ENCODE data around the gene ASCL5. TPM values are rescaled to one million over a fixed set of nuclear protein-coding genes. Genes with fewer than 3 reads are reported as not detected.

Gene ASCL5
- polyA plus RNA-seq, 2 donors = not detected

DNA sequence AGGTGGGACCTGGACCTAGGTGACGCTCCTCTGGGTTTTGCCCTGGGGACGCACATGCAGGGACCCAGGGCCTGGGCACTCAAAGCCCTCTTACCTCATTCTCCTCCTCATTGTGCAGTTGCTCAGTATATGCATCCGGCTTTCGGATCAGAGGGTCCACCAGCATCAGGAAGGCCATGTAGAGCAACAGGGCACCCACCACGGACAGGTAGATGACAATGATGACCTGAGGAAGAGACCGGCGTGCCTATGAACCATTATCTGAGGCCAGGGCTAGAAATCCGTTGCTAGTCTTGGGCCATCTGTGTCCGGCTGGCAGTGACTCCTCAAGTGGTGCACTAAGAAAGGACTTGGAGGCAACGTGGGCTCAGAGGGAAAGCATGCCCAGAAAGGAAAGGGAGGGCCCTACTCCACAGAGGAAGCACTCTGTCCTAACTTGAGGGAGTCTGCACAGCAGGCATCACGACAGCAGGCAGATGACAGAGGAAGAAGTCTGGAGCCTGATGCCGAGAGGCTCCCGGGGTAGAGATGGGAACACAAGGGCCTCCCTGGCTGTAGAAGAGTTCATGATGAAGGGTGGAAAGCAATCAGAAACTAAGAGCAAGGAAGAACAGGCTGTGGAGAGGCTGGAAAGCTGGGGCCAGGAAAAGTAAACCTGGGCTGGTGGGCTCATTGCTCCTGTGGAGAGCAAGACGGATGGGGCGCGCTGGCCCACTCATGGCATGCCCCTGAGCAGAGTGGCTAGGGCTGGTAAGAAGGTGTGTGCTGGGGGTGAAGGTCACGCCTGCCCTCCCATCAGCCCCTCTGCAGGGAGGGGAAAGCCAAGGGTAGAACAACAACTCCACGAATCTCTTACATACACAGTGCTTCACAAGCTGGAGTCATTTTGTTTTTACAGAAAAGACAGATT lies 17.0 kb upstream of the ASCL5 start:
- Histone ChIP-seq H3K27ac (ENCODE audit: low read depth in 2 of 2, low read length in 1 of 2) (no peak overlapping the region), H3K36me3 (ENCODE audit: control insufficient read depth in 2 of 2, insufficient read depth in 2 of 2, low read length in 1 of 2) (peaks cover 2 to 31% of the 10 kb centered on the region in 2 donors), H3K9me3 (ENCODE audit: control insufficient read depth in 2 of 2, insufficient read depth in 1 of 2, low read depth in 1 of 2, low read length in 1 of 2) (no peaks in the 10 kb centered on the region), H3K4me3 (ENCODE audit: low read depth in 1 of 2, low read length in 2 of 2) (no peak overlapping the region), H3K27me3 (ENCODE audit: control insufficient read depth in 1 of 2, insufficient read depth in 2 of 2, low read length in 2 of 2) (no peaks in the 10 kb centered on the region), H3K4me1 (ENCODE audit: control insufficient read depth in 2 of 2, insufficient read depth in 2 of 2, low read length in 1 of 2) (peaks cover 0 to 8% of the 10 kb centered on the region in 2 donors)
- WGBS, 2 donors = 89% methylated on average over 18 of the region's 18 CpGs

DNA sequence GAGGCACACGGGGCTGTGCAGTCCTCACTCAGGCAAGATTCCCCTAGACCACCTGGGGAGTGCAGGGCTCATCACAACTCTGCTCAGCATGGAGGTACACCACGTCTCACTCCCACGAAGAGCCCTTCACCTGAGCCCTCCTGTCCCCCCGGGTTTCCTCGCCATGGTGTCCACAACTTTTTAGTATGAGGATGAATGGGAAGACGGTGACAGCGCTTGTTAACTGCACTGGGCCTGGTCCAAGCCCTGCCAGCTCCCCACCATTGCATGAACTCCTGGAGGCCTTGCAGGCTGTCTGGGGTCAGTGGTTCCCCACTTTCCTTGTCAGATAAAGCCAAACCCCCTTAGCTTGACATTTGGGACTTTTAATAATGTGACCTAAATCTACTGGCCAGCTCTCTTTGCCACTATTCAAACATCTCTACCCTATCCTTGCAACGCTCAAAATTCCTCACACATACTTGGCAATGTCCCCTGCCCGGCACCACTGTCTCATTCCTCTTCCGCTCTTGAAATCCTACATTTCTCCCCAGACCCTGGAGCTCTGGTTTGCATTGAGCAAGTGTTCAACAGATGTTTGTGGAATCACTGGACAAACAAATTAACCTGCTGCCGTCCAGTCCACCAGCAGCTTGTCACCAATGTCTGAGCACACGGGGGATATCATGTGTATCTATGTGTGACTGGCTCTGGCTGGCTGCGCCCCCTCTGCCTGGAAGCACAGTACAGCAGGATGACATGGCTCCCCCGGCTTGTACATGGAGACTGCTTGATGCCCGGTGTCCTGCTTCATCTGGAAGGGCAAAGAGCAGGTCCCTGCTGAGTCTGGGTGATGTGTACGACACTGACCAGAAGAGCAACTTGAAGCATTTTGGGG lies 16.1 kb upstream of the ASCL5 start:
- H3K4me3 ChIP-seq (ENCODE audit: low read depth in 1 of 2, low read length in 2 of 2) = no peak overlapping the region
- no peak overlapping the region for H3K27ac ChIP-seq (ENCODE audit: low read depth in 2 of 2, low read length in 1 of 2)
- peaks cover 2 to 30% of the 10 kb centered on the region in 2 donors for H3K36me3 ChIP-seq (ENCODE audit: control insufficient read depth in 2 of 2, insufficient read depth in 2 of 2, low read length in 1 of 2)
- H3K9me3 ChIP-seq (ENCODE audit: control insufficient read depth in 2 of 2, insufficient read depth in 1 of 2, low read depth in 1 of 2, low read length in 1 of 2) = no peaks in the 10 kb centered on the region
- 84 to 86% methylated on average over 16 of the region's 16 CpGs for WGBS, 2 donors
- peaks cover 0 to 8% of the 10 kb centered on the region in 2 donors for H3K4me1 ChIP-seq (ENCODE audit: control insufficient read depth in 2 of 2, insufficient read depth in 2 of 2, low read length in 1 of 2)
- no peaks in the 10 kb centered on the region for H3K27me3 ChIP-seq (ENCODE audit: control insufficient read depth in 1 of 2, insufficient read depth in 2 of 2, low read length in 2 of 2)

DNA sequence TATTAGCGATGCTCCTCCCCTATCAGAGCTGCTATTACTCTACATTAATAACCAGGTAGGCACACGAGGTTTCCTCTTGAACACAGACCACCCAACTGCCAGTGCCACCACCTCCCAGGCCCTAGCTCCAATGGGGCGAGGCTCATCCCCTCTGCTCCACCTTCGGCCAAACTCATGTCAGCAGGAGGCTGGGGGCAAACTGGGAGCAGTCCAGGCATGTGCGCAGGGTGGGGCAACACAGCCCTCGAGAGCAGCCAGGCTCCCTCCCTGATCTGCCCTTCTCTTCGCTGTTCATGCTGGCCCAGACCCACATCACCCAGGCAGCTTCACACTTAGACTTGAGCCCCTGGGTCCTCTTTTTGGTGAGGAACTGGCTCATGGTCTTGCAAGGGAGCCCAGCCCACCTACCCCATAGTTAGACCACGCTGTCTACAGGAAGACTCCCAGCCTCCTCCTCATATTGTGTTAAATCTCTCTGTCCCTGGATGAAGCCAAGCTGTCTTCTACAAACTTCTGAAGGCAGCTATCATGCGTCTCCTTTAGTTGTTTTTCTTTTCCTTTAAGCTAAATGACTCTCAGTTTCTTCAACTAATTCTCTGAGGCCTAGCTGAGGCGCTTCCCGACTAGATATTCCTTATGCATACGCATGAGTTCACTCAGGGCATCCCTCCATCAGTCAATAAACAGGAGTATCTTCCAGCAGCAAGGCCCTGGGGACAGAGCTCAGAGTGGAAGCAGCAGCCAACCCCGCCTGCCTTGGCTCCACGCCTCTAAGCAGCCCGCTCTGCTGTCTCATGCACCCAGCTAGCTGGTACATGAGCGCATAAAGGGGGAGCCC lies 15.2 kb upstream of the ASCL5 start:
- Histone ChIP-seq H3K27ac (ENCODE audit: low read depth in 2 of 2, low read length in 1 of 2) (no peak overlapping the region), H3K27me3 (ENCODE audit: control insufficient read depth in 1 of 2, insufficient read depth in 2 of 2, low read length in 2 of 2) (no peaks in the 10 kb centered on the region), H3K9me3 (ENCODE audit: control insufficient read depth in 2 of 2, insufficient read depth in 1 of 2, low read depth in 1 of 2, low read length in 1 of 2) (no peaks in the 10 kb centered on the region), H3K4me3 (ENCODE audit: low read depth in 1 of 2, low read length in 2 of 2) (no peak overlapping the region), H3K36me3 (ENCODE audit: control insufficient read depth in 2 of 2, insufficient read depth in 2 of 2, low read length in 1 of 2) (peaks cover 2 to 30% of the 10 kb centered on the region in 2 donors), H3K4me1 (ENCODE audit: control insufficient read depth in 2 of 2, insufficient read depth in 2 of 2, low read length in 1 of 2) (peaks cover 0 to 11% of the 10 kb centered on the region in 2 donors)
- 66 to 74% methylated on average over 16 of the region's 16 CpGs for WGBS, 2 donors

DNA sequence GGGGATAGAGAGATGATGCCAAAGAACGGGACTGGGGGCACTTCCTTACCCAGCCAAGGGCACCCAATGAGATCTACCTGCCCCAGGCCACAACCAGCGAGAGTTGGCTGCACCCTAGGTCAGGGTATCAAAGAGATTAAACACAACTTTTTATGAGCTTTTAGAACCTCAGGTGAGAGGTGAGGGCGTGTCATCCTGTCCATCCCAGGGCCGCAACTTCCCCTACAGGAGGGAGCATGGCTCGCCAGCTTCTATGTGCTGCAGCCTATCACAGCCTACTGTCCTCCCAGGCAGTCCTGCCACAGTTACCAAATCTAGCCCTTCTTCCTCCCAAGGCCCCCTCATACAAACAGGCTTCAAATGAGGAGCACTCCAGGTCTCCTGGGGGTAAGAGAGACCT lies 14.4 kb upstream of the ASCL5 start:
- H3K27me3 ChIP-seq (ENCODE audit: control insufficient read depth in 1 of 2, insufficient read depth in 2 of 2, low read length in 2 of 2) = no peaks in the 10 kb centered on the region
- H3K9me3 ChIP-seq (ENCODE audit: control insufficient read depth in 2 of 2, insufficient read depth in 1 of 2, low read depth in 1 of 2, low read length in 1 of 2) = no peaks in the 10 kb centered on the region
- peaks cover 1 to 23% of the 10 kb centered on the region in 2 donors for H3K36me3 ChIP-seq (ENCODE audit: control insufficient read depth in 2 of 2, insufficient read depth in 2 of 2, low read length in 1 of 2)
- H3K27ac ChIP-seq (ENCODE audit: low read depth in 2 of 2, low read length in 1 of 2) = no peak overlapping the region
- WGBS, 2 donors = 81 to 86% methylated on average over 5 of the region's 5 CpGs
- no peak overlapping the region for H3K4me3 ChIP-seq (ENCODE audit: low read depth in 1 of 2, low read length in 2 of 2)
- H3K4me1 ChIP-seq (ENCODE audit: control insufficient read depth in 2 of 2, insufficient read depth in 2 of 2, low read length in 1 of 2) = peaks cover 3 to 19% of the 10 kb centered on the region in 2 donors

DNA sequence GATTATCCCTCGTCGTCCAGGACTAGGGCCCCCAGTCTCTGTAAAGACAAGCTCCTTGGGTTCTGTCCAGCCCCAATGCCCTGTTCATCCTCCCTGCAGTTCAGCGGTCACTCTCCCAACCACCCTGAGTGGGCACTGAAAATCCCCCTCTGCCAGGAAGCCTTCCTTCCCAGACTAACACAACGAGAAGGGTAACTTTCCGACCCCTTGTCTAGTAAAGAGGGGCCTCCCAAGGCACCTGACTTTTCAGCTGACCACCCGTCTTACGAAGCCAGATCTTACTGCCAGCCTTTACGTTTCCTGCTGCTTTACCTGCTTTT lies 13.9 kb upstream of the ASCL5 start:
- WGBS, 2 donors = 91 to 92% methylated on average over 8 of the region's 8 CpGs
- Histone ChIP-seq H3K4me1 (ENCODE audit: control insufficient read depth in 2 of 2, insufficient read depth in 2 of 2, low read length in 1 of 2) (peaks cover 7 to 20% of the 10 kb centered on the region in 2 donors), H3K4me3 (ENCODE audit: low read depth in 1 of 2, low read length in 2 of 2) (no peak overlapping the region)

DNA sequence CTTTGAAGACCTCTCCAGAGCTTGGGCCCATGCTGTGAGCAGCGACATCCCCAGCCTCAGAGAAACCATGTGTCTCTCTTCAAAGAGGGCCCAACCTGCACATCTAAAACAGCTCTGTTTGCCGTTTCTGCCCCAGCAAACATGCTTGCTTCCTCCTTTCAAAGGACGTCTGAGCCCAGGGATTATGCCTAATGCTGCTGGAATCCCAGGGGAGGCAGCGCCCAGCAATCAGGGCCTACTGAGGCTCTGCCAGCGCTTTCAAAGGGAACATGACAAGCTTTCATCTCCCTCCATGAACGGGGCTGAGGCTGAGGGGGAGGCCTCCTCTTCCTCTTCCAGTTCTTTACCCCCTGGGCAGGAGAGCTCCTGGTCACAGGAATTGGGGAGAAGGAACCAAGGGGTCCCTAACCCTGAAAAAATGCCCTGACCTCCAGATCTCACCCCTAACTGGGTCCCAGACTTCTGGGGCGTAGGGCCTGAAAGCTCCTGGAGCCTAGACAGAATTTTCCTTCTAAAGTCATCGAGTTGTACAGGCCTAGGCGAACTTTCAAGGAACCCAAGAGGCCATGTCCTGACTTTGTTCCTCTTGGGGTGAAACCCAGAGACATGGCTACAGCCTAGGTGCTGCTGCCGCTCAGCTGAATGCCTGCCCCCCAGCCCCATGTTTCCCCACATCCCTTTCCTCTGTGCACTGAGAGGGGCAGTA lies 13.4 kb upstream of the ASCL5 start:
- no peak overlapping the region for H3K4me3 ChIP-seq (ENCODE audit: low read depth in 1 of 2, low read length in 2 of 2)
- H3K36me3 ChIP-seq (ENCODE audit: control insufficient read depth in 2 of 2, insufficient read depth in 2 of 2, low read length in 1 of 2) = peaks cover 0 to 23% of the 10 kb centered on the region in 2 donors
- 59 to 65% methylated on average over 10 of the region's 10 CpGs for WGBS, 2 donors
- peaks cover 7 to 20% of the 10 kb centered on the region in 2 donors for H3K4me1 ChIP-seq (ENCODE audit: control insufficient read depth in 2 of 2, insufficient read depth in 2 of 2, low read length in 1 of 2)
- H3K9me3 ChIP-seq (ENCODE audit: control insufficient read depth in 2 of 2, insufficient read depth in 1 of 2, low read depth in 1 of 2, low read length in 1 of 2) = no peaks in the 10 kb centered on the region
- no peak overlapping the region for H3K27ac ChIP-seq (ENCODE audit: low read depth in 2 of 2, low read length in 1 of 2)
- H3K27me3 ChIP-seq (ENCODE audit: control insufficient read depth in 1 of 2, insufficient read depth in 2 of 2, low read length in 2 of 2) = no peaks in the 10 kb centered on the region

More for the DNA sequence above, 13.9 kb upstream of the ASCL5 start:
- H3K27me3 ChIP-seq (ENCODE audit: control insufficient read depth in 1 of 2, insufficient read depth in 2 of 2, low read length in 2 of 2) = no peaks in the 10 kb centered on the region
- no peak overlapping the region for H3K27ac ChIP-seq (ENCODE audit: low read depth in 2 of 2, low read length in 1 of 2)
- H3K9me3 ChIP-seq (ENCODE audit: control insufficient read depth in 2 of 2, insufficient read depth in 1 of 2, low read depth in 1 of 2, low read length in 1 of 2) = no peaks in the 10 kb centered on the region
- H3K36me3 ChIP-seq (ENCODE audit: control insufficient read depth in 2 of 2, insufficient read depth in 2 of 2, low read length in 1 of 2) = peaks cover 0 to 22% of the 10 kb centered on the region in 2 donors

DNA sequence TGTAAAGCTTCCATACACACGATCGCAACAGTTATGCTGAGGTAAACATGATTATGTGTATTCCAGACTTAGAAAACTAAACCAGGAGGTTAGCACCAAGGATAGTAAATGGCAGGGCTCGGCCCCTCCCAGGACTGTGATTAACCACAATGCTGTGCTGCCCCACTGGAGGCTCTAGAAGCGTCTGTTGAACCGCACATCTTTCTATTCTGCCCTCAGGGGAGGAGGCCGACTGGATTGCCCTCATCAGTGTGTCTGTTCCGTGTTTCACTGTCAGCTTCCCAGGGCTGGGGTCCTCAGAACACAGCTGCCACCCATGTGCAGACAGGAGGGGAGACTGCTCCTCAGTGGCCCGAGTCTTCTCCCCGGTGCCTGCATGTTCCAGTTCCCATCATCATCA lies 12.8 kb upstream of the ASCL5 start:
- Histone ChIP-seq H3K36me3 (ENCODE audit: control insufficient read depth in 2 of 2, insufficient read depth in 2 of 2, low read length in 1 of 2) (peaks cover 0 to 27% of the 10 kb centered on the region in 2 donors), H3K9me3 (ENCODE audit: control insufficient read depth in 2 of 2, insufficient read depth in 1 of 2, low read depth in 1 of 2, low read length in 1 of 2) (no peaks in the 10 kb centered on the region), H3K27ac (ENCODE audit: low read depth in 2 of 2, low read length in 1 of 2) (no peak overlapping the region), H3K27me3 (ENCODE audit: control insufficient read depth in 1 of 2, insufficient read depth in 2 of 2, low read length in 2 of 2) (no peaks in the 10 kb centered on the region), H3K4me3 (ENCODE audit: low read depth in 1 of 2, low read length in 2 of 2) (no peak overlapping the region), H3K4me1 (ENCODE audit: control insufficient read depth in 2 of 2, insufficient read depth in 2 of 2, low read length in 1 of 2) (peaks cover 7 to 20% of the 10 kb centered on the region in 2 donors)
- 73 to 82% methylated on average over 9 of the region's 9 CpGs for WGBS, 2 donors

DNA sequence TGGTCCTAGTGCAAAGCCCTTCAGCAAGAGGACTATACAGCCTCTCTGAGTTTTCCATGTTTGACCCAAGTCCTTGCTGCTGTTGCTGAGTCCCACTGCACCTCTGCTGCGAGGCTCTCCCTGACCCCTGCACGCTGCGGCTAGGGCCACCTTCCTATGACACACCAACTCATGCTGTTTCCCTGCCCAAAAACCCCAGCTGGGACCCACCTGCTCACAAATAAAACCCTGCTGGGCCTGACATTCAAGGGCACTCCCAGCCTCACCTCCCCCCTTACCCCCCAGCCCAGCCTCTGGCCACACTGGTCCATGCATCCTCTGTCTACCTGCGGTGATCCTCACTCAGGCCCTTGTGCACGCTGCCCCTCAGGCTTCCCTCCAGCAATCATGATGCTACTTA lies 12.3 kb upstream of the ASCL5 start:
- H3K9me3 ChIP-seq (ENCODE audit: control insufficient read depth in 2 of 2, insufficient read depth in 1 of 2, low read depth in 1 of 2, low read length in 1 of 2) = no peaks in the 10 kb centered on the region
- H3K27me3 ChIP-seq (ENCODE audit: control insufficient read depth in 1 of 2, insufficient read depth in 2 of 2, low read length in 2 of 2) = no peaks in the 10 kb centered on the region
- H3K4me3 ChIP-seq (ENCODE audit: low read depth in 1 of 2, low read length in 2 of 2) = no peak overlapping the region
- H3K4me1 ChIP-seq (ENCODE audit: control insufficient read depth in 2 of 2, insufficient read depth in 2 of 2, low read length in 1 of 2) = peaks cover 7 to 20% of the 10 kb centered on the region in 2 donors
- WGBS, 2 donors = 96 to 98% methylated on average over 5 of the region's 5 CpGs
- H3K27ac ChIP-seq (ENCODE audit: low read depth in 2 of 2, low read length in 1 of 2) = no peak overlapping the region
- H3K36me3 ChIP-seq (ENCODE audit: control insufficient read depth in 2 of 2, insufficient read depth in 2 of 2, low read length in 1 of 2) = peaks cover 0 to 28% of the 10 kb centered on the region in 2 donors

Data from esophagus (tissue), 2 donors.